SK-N-SH (cell line): ENCODE results near the gene CCDC149.

Source experiments
- EZH2phosphoT487 ChIP-seq: fragments of 200-600 bp; sonication (generic); IDR thresholded peaks from 2 replicates; pipeline ENCODE4 v1.6.1; 2017; ENCODE audit warnings: low read depth, mixed run types, mild to moderate bottlenecking, antibody characterized with exemption, moderate library complexity, borderline replicate concordance
- FOXJ3 ChIP-seq: sonication (generic); formaldehyde crosslinking; IDR thresholded peaks from 2 replicates; pipeline ENCODE4 v1.5.1; 2020; ENCODE audit warnings: mild to moderate bottlenecking, missing genetic modification reagents
- RAD21 ChIP-seq: IDR thresholded peaks from 2 replicates; pipeline ENCODE4 v1.6.1; 2012; ENCODE audit warnings: mild to moderate bottlenecking, low read length
- SMC3 ChIP-seq: IDR thresholded peaks from 2 replicates; pipeline ENCODE4 v1.6.1; 2012; ENCODE audit warnings: low read depth, low read length, improper control_type of control experiment
- TAF1 ChIP-seq: IDR thresholded peaks from 2 replicates; pipeline ENCODE4 v1.6.1; 2012; ENCODE audit warnings: low read depth, mild to moderate bottlenecking, low read length, moderate library complexity, borderline replicate concordance
- TF ChIP-seq, protein P1 (sequence below): fragments of 200-600 bp; sonication (generic); IDR thresholded peaks from 2 replicates; pipeline ENCODE4 v1.6.1; 2017; ENCODE audit warnings: antibody characterized with exemption, mild to moderate bottlenecking, moderate library complexity

DNA sequence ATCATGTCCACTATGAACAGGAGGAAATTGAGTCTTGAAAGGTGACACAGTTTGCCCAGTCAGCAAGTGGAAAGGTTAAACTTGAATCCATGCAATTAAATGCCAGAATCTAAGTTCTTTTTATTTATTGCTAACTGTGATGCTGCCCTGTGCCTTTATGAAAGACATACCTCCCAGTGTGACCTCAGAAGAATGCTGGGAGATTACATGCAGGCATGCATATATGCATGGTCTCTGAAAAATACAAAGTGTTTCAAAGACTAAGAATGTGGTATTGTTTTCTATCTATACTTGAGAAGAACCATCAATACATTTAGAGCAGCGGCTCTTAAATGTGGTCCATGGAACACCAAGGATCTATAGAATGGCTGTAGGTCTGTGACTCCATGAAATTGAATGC lies 45.6 kb downstream of the CCDC149 start:
- TF ChIP-seq EZH2phosphoT487 (no peak), FOXJ3 (no peak), RAD21 (no peak), SMC3 (no peak), TAF1 (no peak)
- TF ChIP-seq, protein P1, sequence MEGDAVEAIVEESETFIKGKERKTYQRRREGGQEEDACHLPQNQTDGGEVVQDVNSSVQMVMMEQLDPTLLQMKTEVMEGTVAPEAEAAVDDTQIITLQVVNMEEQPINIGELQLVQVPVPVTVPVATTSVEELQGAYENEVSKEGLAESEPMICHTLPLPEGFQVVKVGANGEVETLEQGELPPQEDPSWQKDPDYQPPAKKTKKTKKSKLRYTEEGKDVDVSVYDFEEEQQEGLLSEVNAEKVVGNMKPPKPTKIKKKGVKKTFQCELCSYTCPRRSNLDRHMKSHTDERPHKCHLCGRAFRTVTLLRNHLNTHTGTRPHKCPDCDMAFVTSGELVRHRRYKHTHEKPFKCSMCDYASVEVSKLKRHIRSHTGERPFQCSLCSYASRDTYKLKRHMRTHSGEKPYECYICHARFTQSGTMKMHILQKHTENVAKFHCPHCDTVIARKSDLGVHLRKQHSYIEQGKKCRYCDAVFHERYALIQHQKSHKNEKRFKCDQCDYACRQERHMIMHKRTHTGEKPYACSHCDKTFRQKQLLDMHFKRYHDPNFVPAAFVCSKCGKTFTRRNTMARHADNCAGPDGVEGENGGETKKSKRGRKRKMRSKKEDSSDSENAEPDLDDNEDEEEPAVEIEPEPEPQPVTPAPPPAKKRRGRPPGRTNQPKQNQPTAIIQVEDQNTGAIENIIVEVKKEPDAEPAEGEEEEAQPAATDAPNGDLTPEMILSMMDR = no peak
